Prostate gland (tissue), 2 donors: ENCODE measurements around the gene FARS2. TPM values are rescaled to one million over a fixed set of nuclear protein-coding genes. Genes with fewer than 3 reads are reported as not detected.

Source experiments
- DNase-seq: peaks from one replicate; pipeline ENCODE4 v3.0.0-alpha.2; 2019; ENCODE audit warnings: low spot score
- H3K27ac ChIP-seq, 2 donors: fragments of 200-600 bp; sonication (generic); 2 replicates each; pipeline ENCODE4 v1.5.1; 2017 to 2019
- H3K27me3 ChIP-seq: fragments of 200-600 bp; sonication (generic); replicated peaks from 2 replicates; pipeline ENCODE4 v1.5.1; 2019; ENCODE audit not compliant: insufficient read depth
- H3K36me3 ChIP-seq, 2 donors: fragments of 200-600 bp; sonication (generic); 1 replicate in 1 of 2; 2 replicates in 1 of 2; pipeline versions ENCODE4 v1.5.1 to v1.8.1; 2017 to 2019
- H3K4me1 ChIP-seq: fragments of 200-600 bp; sonication (generic); replicated peaks from 2 replicates; pipeline ENCODE4 v1.5.1; 2019
- H3K4me3 ChIP-seq, 2 donors: fragments of 200-600 bp; sonication (generic); 2 replicates each; pipeline ENCODE4 v1.5.1; 2017 to 2019
- H3K9me3 ChIP-seq: fragments of 200-600 bp; sonication (generic); 2 replicates; pipeline ENCODE4 v1.5.1; 2017
- POLR2A ChIP-seq: fragments of 450-650 bp; IDR thresholded peaks from one replicate; pipeline ENCODE4 v1.6.1; 2016; ENCODE audit warnings: antibody characterized with exemption, mild to moderate bottlenecking
- POLR2AphosphoS5 ChIP-seq: sonication (generic); formaldehyde crosslinking; IDR thresholded peaks from one replicate; pipeline ENCODE4 v1.6.1; 2017; ENCODE audit warnings: antibody characterized with exemption
- WGBS: methylation state at CpG from one replicate; pipeline ENCODE4 v1.1.5; 2018; 5-methylcytosine and 5-hydroxymethylcytosine counted together
- intact Hi-C: fragments of 100-400 bp; cut with DNase I; formaldehyde crosslinking; loops from one replicate; pipeline ENCODE4 v1.14.2; 2022
- total RNA-seq, 2 donors: library from RNA; depleted of rRNA; stranded (reverse); fragments of >200 nt; gene quantifications; one replicate each; pipeline ENCODE4 v1.1.0, GENCODE V29; 2016
- TF ChIP-seq, protein P1 (sequence below), 4 experiments: fragments of 200-600 bp in 2 of 4; fragments of 450-650 bp in 2 of 4; sonication (generic) in 2 of 4; IDR thresholded peaks; 1 replicate in 3 of 4; 2 replicates in 1 of 4; pipeline ENCODE4 v1.5.1; 2016 to 2019; ENCODE audit warnings: antibody characterized with exemption in 4 of 4, mild to moderate bottlenecking in 2 of 4, moderate library complexity in 2 of 4

Gene FARS2
- total RNA-seq, 2 donors from 2014 or later = 11.6 to 19.5 TPM

DNA sequence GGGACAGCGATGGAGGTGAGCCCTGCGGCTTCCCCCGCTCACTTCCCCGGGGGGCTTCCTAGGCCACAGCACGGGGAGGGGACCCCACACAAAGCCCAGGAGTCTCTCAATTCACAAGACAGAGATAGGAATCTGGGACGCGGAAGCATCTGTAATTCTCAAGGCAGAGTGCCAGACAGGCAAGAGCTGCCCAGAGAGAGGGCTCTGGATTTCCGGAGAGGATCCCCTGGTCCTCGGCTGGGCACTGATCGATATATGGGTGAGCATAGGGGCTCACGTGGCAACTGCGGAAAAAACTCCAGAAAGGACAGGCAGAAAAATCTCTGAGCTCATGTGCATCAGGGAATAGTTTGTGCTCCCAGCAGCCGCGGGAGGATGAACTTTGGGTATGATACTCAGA lies 449.2 kb downstream of the FARS2 start:
- no peaks in the 10 kb centered on the region for H3K9me3 ChIP-seq
- TF ChIP-seq POLR2A = no peak
- TF ChIP-seq POLR2AphosphoS5 = no peak
- TF ChIP-seq, protein P1, sequence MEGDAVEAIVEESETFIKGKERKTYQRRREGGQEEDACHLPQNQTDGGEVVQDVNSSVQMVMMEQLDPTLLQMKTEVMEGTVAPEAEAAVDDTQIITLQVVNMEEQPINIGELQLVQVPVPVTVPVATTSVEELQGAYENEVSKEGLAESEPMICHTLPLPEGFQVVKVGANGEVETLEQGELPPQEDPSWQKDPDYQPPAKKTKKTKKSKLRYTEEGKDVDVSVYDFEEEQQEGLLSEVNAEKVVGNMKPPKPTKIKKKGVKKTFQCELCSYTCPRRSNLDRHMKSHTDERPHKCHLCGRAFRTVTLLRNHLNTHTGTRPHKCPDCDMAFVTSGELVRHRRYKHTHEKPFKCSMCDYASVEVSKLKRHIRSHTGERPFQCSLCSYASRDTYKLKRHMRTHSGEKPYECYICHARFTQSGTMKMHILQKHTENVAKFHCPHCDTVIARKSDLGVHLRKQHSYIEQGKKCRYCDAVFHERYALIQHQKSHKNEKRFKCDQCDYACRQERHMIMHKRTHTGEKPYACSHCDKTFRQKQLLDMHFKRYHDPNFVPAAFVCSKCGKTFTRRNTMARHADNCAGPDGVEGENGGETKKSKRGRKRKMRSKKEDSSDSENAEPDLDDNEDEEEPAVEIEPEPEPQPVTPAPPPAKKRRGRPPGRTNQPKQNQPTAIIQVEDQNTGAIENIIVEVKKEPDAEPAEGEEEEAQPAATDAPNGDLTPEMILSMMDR (IDR thresholded peaks at IDR 0.05) = no peak

DNA sequence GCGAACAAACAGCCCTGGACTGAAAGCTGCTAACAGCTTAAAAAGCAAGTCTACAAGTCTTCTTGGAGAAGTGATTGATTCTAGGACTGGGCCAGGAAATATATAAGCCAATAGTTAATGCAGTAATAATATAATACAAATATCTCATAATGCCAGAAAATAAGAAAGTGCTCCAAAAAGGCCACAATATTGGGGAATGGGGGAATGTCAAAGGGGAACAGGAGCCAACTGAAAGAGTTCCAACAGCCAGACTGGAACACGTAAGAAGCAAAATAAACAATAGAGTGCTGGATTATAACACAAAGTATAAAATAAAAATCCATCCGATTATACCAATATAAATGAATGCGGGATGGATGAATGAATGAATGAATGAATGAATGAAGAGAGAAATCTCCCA lies 449.6 kb downstream of the FARS2 start:
- Histone ChIP-seq H3K4me3 (no peak overlapping the region), H3K27ac (no peak overlapping the region), H3K27me3 (no peaks in the 10 kb centered on the region), H3K9me3 (no peaks in the 10 kb centered on the region), H3K4me1 (no peaks in the 10 kb centered on the region), H3K36me3 (no peaks in the 10 kb centered on the region)
- TF ChIP-seq, protein P1 (IDR thresholded peaks at IDR 0.05) = no peak
- no peak for TF ChIP-seq POLR2AphosphoS5
- TF ChIP-seq POLR2A = no peak
- intact Hi-C loops = no loop called here
- 72% methylated on average over 4 of the region's 4 CpGs for WGBS
- DNase-seq = no peak

More for the DNA sequence above, 449.2 kb downstream of the FARS2 start:
- no peak overlapping the region for H3K4me3 ChIP-seq
- intact Hi-C loops = no loop called here
- H3K4me1 ChIP-seq = no peaks in the 10 kb centered on the region
- no peak for DNase-seq
- H3K27me3 ChIP-seq = no peaks in the 10 kb centered on the region
- no peak overlapping the region for H3K27ac ChIP-seq
- H3K36me3 ChIP-seq = no peaks in the 10 kb centered on the region
- WGBS = 81% methylated on average over 14 of the region's 14 CpGs

DNA sequence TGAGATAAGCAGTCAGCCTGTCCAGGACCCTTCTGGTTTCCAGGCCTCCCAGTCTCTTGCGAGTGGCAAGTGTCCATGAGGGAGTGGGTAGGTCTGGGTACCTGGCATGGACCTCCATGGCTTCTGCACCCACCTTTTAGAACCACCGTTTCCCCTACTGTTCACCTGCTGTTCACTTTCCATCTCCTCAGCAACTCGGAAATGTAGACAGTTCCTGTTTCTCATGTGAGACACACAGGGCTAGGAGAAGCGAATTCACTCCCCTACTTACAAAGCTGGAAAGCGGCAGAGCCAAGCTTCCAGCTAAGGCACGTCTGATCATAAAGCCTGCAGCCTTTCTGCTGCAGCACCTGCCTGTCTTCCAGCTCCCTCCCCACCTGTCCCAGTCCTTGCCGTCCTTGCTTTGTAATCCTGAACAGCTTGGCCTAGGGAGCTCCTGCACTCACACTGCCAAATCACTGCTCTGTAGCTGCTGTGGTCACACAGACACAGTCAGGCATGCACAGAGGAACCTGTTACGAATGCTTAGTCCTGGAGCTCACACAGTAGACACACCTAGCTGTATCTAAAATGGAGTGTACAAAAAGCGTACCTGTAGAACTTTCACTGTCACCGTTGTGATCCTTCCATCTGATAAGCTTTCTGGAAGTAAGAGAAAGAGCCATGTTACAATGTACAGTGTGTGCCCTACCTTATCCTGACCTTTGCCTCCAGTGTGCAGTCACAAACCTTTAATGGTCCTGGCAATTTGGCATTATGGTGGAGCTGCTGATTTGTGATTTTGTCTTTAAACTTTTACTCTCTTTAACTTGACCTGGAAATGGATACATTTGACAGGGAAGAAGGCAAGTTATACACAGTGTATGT lies 451.3 kb downstream of the FARS2 start:
- no peak for DNase-seq
- TF ChIP-seq, protein P1 (IDR thresholded peaks at IDR 0.05) = no peak
- no peak for TF ChIP-seq POLR2AphosphoS5
- no peak for TF ChIP-seq POLR2A
- no peaks in the 10 kb centered on the region for H3K4me1 ChIP-seq
- no peaks in the 10 kb centered on the region for H3K9me3 ChIP-seq
- H3K36me3 ChIP-seq = no peaks in the 10 kb centered on the region
- WGBS = 66% methylated on average over 10 of the region's 10 CpGs
- no peaks in the 10 kb centered on the region for H3K27me3 ChIP-seq
- H3K27ac ChIP-seq = no peak overlapping the region
- H3K4me3 ChIP-seq = no peak overlapping the region
- intact Hi-C loops = no loop called here

DNA sequence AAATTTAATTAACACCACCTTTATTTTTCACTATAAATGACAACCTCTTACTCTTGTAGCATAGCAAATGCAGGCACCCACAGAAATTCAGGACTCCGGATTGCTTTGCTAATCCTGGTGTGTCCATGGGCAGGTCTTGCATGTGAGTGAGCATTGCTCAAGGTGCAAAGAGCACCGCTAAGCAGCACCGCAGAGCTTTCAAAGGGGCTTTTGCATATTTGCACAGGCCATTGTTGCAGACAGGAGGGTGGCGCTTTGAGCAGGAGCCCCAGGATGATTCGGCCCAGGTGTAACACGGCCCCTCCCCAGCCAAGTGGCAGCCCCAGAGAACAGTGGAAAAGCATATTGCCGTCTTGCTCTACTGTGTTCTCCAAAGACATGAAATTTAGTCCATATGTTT lies 452.2 kb downstream of the FARS2 start:
- no peak for TF ChIP-seq POLR2A
- TF ChIP-seq, protein P1 (IDR thresholded peaks at IDR 0.05) = no peak
- no peak for TF ChIP-seq POLR2AphosphoS5
- Histone ChIP-seq H3K4me1 (no peaks in the 10 kb centered on the region), H3K4me3 (no peak overlapping the region), H3K27me3 (no peaks in the 10 kb centered on the region), H3K36me3 (no peaks in the 10 kb centered on the region), H3K27ac (no peak overlapping the region), H3K9me3 (no peaks in the 10 kb centered on the region)
- WGBS = 70% methylated on average over 7 of the region's 7 CpGs
- intact Hi-C loops = no loop called here
- no peak for DNase-seq
